ENCODE measurements around the gene CST5.
"Not testable (repeated sequence)": the region's sequence is repeated elsewhere in the genome, so short reads cannot be mapped to it uniquely, and the experiment has no call there.

The CST5 gene

DNA sequence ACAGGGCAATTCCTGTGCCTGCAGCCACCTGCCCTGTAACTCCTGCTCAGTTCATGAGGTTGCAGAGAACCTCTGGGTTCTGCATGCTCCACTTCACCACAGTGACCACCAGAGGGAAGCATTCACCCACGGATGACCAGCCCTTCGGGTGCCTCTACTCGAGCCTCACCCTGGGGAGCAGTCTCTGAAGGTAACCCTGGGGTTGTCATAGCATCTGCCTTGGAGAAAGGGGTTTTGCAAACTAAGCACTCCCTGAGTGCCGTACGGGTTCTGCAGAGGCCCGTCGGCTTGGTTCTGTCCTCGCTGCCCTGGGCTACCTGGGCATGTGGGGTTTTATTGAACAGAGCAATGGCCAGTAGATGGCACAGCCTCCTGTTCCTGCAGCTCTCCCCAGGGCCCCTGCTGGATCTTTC lies 10.2 kb upstream of the CST5 start:
- DNase-seq (ENCODE audit: low read depth) = peak; percentile 11

DNA sequence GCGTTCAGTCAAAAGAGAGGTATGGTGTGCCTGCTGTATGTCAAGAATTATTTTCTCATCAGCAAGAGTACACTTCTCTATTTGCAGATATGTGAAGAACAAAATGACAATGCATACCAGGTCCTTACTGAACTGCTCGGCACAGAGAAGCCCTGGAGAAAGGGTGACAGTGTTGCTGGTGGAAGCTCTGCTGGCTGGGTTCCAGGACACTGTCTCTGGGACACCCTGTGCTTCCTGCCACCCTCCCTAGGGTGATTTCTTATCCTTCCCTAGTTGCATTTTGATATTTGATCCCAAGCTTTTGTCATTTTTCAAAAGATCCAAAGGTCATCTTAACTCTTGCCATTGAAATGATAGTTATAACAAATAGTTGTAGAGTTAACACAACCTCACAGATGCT lies 8.3 kb upstream of the CST5 start:
- DNase-seq (ENCODE audit: low read depth) = no peak

DNA sequence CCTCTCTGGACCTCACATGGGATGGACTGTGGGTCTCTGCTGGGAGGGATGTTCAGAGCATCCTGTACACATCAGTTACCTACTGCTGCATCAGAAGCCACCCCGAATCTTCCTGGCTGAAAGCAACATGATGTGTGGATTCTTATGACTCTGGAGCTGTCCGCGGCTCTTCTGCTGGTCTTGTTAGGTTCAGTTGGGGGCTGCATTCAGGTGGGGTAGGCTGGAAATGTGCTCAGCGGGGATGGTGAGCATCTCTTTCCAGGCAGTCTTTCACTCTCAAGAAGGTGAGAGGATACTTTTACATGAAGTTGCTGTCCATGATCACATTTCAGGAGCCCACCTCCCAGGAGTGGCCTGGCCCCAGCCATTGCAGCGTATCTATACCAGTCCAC lies 5.2 kb upstream of the CST5 start:
- no peak for DNase-seq (ENCODE audit: low read depth)

DNA sequence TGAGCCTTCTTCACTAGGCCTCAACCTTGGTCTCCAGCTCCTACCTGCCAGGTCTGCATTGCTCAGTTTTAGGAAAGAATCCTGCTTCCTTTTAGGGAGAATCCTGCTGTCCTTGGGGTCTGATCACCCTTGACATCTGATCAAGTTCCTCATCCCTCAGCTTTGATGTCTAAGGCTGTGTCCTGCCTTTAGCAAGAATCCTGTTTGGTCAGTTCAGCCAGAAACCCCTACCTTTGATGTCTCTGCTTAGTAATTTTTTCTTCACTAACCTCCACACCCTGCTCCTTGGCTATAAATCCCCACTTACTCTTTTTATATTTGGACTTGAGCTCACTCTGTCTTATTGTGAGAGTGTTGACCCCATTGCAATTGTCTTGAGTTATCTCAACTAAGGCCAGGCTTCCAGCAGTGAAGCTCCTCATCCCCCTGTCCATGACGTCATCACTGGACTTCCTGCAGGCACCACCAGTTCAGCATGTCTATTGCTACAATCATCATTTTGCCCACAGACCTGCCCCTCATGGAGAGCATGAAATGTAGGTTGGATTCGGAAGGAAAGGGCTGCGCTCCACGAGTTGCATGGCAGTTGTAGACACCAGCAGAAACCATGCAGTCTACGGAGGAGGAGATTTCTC lies 4.7 kb upstream of the CST5 start:
- no peak for DNase-seq (ENCODE audit: low read depth)

DNA sequence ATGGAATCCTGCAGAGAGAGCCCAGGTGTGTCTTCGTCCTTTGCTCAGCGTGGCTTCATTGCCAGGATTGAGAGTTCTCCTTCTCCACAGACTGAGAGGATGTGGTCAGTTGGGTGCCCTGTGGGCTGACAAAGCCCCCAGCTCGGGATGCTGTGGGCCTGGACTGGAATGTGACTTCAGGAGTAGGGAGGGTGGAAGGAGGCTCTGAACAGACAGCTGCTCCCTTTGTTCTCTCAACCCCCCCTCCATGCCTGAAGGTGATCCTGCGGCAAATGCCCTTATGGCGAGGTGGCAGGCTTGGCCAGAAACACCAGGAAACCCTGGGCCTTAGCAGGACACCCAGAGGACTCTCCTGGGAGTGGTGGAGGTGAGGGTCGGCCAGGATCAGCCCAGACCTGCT lies 1.8 kb upstream of the CST5 start:
- no peak for DNase-seq (ENCODE audit: low read depth)

DNA sequence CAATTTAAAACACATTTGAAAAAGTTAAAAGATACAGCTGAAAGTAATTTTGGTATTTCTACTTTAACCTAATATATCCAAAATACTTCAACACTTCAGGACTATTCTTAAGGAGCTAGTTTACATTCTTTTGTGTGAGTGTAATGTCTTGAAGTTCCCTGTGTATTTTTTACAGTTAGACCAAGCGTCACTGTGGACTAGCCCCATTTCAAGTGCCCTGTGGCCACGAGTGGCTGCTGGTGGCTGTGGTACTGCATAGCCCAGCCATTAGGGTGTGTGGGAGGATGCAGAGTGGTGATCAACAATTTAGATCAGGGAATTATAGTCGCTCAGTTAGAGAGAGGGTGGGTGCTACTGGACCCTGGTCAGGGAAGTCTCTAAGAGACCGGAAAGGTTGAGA lies 869 bp upstream of the CST5 start:
- DNase-seq (ENCODE audit: low read depth) = no peak

DNA sequence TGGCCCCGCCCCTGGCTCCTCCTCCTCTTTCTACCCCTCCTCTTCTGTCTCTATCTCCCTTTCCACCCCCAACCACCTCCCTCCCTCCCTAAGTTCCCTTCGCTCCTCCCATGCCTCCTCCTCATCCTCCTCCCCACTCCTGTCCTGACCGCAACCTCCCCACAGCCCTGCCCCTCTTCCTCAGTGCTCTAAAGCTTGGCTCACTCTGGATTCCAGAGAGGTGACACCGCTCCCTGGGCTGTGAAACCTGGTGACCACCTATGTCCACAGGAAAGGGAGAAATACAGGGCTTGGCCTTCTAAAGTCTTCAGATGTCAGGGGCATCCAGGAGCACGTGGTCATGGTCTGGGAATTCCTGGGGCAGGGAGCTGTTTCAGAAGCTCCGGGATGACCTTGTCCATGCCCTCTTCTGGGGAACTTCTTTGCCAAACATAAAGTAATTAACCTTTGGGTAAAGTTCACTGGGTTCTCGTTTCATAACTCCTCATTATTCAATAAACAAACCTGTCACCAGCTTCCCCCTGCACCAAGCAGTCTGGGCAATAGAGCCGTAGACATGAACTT lies 345 bp upstream of the CST5 start:
- DNase-seq (ENCODE audit: low read depth) = no peak

DNA sequence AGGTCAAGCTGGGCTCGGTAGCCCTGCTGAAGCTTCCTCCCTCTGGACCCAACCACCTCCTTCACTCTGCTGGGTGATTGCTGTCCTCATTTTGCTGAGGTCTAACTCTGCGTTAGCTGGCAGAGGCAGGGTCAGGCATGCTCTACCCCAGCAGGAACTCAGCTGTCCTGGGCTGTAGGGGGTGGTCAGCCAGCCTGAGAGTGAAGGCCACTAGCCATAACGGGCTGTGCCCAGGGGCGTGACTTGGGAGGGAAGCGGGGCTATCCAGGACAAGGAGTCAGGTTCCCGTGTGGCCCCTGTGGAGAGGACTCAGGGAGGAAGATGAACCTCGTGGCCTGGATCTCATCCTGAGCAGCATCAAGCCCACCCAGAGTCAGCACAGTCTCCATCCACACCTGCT lies 761 bp downstream of the CST5 start:
- DNase-seq (ENCODE audit: low read depth) = no peak

DNA sequence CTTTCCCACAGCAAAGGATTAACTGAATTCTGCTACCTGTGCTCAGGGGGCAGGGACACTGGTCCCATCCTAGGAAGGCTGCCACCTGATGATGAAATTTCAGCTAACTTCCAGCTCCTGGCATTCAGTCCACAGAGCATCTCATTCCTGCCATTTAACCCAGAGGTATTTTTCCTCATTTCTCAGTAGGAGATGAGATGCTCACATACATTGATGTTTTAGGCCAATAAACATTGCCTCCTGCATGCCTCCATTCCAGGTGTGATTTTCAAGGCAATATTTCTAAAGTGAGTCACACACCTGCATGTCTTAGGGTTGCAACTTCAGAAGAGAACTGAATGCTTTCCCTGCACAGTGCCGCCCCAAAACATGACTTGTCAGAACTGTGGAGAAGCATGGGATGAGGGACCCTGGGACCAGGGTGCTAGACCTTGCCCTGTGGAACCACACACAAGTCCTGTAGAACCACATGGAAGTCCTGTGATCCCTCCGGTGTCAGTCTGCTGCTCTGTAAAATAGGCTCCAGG lies 1.5 kb downstream of the CST5 start:
- not testable (repeated sequence) for DNase-seq (ENCODE audit: low read depth)

DNA sequence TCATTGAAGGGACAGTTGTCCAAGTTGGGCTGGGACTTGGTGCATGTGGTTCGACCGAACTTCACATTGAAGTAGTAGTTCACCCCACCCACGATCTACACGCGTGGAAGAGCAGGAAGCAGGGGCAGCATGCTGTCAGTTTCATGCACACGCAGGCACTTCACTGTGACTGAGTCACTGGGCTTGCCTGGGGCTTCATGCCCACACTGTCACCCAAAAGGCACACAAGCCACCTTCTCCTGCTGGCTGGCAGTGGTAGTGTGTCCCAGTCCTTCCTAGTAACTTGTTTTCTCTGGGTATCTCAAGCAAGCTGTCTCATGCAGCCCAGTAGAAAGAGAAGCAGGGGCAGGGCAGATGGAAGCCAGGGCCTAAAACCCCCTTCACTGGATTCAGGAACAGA lies 2.0 kb downstream of the CST5 start:
- DNase-seq (ENCODE audit: low read depth) = no peak

DNA sequence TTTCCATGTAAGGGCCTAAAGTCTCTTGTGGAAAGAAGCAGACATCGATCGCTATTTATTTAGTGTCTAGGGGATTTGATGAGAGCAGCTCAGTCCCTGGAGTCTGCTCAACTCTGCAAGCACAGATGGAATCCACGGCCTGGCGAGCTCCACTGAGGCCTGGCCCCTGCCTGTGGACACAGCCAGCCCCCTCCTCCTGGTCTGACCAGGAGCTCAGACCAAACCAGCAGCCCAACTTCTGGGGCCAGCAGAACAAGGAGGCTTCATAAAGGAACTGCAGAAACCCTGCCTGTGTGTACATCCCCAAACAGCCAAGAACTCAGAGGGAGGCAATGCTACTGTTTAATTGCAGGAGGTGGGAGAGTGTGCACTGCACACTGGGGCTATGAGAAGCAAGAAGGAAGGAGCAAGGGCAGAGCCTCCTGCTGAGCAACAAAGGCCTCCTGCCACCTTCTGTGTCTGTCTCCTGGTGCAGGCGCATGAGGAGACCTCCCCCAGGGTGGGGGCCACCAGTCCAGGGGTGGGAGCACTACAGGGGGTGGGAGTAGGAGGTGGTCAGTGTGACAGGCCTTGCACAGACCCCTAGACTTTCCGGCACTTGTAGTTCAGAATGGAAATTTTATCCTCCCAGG lies 3.8 kb downstream of the CST5 start:
- no peak for DNase-seq (ENCODE audit: low read depth)

DNA sequence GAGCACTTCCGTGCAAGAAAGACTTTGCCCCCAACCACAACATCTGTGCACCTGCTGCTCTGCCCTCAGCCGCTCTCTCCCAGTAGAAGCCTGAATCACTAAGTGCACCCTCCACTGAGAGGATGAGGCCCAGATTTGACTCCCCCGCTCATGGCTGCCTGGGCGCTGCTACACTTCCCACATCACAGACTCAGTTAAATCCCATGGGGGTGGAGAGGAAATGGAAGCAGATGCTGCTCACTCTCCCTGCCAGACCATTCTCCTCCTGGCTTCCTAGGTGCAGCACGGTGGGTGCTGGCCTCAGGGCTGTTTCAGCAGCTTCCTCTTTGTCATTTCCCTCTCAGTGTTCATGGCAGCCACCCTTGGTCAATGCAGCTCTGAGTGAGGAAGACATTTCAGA lies 4.8 kb downstream of the CST5 start:
- DNase-seq (ENCODE audit: low read depth) = no peak

DNA sequence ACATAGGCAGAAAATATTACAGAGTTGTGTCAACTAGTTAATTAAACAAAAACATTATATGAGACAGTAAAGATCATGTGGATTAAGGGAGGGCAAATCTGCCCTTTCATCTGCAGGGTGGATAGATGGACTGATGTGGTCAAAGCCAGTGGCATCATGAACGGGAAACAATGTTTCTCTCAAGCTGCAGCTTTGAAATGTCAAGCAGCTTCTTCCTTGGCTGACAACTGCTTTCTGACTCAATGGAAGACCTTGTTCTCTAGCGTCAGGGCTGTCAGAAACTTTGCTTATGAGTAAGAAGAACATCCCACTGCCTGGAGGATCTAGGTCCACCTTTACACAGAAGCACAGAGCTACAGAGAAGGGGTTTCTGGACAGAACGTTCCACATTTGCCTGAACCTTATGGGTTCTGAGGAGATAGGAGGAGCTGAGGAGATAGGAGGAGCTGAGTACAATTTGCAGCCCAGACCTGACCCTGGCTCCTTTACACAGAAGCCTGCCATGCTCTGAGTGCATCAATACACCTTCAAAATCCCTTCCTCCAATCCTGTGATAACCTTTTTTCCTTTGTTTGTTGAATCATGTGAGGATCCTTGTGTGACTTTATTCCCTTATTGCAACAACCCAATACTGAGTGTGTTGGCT lies 6.1 kb downstream of the CST5 start:
- no peak for DNase-seq (ENCODE audit: low read depth)

DNA sequence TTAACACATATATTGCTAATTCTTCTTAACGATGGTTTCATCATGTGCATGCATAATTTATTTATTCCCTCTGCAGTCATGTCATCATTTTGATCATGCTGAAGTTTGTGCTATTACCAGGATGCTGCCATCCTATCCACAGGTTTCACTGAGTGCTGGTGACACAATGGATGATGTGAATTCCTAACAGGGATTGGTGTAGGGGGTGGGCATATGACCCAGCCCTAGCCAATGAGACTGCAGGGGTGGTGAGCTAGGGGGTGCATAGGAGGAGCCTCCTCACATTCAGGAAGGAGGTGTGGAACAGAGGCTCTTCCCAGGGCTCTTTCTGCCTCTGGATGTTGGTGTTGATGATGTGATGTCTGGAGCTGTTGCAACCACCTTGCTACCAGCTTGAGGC lies 7.5 kb downstream of the CST5 start:
- DNase-seq (ENCODE audit: low read depth) = no peak

DNA sequence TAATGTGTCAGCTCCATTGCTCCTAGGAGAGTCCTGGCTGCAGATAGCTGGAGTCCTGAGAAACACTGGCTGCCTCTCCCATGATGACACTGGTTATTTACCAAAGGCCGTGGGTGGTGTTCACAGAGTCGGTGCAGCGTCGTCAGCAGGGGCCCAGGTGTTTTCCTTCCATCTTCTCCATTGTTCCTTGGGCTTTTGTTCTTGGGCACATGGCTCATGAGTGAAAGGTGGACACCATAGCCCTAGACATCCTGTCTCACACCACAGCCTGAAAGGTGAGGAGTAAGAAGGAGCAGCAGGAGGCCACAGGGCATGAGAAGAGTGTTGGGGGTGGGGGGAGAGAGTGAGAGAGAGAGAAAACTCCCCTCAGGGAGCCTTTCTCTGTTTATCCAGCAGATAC lies 9.1 kb downstream of the CST5 start:
- DNase-seq (ENCODE audit: low read depth) = no peak

DNA sequence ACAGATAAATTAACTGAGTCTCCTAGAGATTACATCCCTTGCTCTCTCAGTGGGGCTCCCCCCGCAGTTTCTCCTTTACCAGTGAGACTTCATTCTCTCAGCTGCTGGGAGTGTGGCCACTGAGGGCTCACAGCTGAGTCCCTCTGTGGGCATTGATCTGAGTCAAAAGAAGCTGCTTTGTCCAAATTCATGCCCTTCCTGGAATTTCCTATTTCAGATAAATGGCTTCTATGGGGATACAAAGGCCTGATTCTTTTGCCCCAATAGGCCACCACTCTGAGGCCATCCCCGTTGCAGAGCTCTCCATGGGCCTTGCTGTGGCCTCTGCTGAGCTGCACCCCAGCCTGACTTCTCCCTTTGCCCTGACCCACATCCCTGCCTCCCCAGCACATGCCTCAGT lies 10.0 kb downstream of the CST5 start:
- no peak for DNase-seq (ENCODE audit: low read depth)

DNA sequence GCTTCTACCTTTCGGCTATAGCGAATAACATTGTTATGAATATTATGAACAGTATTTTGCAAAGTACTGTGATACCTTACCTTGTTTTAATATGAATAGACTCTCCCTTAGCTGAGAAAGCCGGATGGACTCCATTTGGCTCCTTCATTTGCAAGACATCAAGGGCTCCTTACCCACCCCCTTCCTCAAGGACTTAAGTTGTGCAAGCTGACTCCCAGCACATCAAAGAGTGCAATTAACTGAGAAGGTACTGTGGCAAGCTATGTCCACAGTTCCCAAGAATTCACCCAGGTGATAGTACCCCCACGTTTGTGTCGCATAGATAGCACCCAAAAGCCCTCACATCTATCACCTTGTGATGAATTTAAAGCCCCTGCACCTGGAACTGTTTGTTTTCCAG lies 11.2 kb downstream of the CST5 start:
- DNase-seq (ENCODE audit: low read depth) = no peak

DNA sequence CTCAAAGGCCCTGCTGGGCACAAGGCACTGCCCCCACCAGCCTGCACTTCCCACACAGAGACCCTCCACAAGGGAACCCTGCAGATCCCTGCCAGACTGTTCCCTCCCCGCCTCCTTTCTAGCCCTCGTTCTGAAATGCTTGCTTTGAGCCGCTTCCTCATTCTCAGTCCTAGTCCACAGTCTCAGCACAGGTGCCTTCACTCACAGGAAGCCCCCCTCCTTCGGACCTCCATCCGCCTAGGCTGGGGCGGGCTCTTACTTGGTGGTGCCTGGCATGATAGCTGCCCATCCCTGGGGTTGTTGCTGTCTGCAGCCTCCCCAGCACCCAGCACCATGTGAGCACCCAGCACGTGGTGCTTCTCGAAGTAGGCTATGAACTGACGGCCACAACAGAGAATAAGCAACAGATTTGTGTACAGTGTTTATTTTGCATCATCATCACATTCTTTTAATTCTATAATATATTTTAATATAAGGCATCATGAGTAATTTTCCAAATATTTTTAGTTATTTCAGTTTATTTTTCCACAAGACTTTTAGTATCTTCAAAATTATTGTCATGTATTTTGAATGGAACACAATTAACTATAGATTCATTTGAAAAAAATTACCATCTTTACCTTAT lies 12.3 kb downstream of the CST5 start:
- no peak for DNase-seq (ENCODE audit: low read depth)

DNA sequence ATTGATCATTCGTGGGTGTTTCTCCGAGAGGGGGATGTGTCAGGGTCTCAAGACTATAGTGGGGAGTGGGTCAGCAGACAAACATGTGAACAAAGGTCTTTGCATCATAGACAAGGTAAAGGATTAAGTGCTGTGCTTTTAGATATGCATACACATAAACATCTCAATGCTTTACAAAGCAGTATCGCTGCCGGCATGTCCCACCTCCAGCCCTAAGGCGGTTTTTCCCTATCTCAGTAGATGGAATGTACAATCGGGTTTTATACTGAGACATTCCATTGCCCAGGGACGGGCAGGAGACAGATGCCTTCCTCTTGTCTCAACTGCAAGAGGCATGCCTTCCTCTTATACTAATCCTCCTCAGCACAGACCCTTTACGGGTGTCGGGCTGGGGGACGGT lies 18.8 kb downstream of the CST5 start:
- not testable (repeated sequence) for DNase-seq (ENCODE audit: low read depth)

DNA sequence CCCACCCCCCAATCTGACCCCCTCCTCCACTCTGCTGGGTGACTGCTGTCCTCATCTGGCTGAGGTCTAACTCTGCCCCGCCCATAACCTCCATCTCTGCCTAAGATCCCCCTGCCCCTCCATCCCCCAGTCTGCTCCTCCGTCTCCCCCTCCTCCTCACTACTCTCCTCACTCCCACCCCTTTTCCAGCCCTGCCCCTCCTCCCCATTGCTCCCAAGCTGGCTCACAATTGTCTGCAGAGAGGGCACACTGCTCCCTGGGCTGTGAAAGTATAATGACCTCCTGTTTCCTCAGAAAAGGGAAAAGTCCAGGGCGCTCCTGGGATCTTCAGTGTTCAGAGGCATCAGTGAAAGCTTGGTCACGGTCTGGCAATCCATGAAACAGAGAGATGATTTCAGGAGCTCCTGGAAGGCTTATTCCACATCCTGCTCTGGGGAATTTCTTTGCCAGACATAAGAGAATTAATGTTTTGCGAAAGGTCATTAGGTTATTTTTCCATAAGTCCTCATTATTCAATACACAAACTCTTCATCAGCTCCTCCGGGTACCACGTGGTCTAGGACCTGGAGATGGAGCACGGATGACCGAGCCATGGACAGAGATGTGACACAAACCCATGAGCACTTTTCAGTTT lies 21.5 kb downstream of the CST5 start:
- no peak for DNase-seq (ENCODE audit: low read depth)

DNA sequence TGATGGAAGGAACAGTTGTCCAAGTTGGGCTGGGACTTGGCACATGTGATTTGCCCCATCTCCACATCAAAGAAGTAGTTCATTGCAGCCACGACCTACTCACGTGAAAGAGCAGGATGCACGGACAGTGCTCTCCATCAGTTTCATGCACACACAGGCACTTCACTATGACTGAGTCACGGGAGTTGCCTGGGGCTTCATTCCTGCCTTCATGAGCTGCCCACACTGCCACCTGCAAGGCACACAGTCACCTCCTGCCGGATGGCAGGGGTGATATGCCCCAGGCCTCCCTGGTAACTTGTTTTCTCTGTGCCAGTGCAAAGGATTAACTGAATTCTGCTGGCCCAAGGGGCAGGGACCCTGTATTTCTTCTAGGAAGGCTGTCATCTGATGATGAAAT lies 22.8 kb downstream of the CST5 start:
- no peak for DNase-seq (ENCODE audit: low read depth)

DNA sequence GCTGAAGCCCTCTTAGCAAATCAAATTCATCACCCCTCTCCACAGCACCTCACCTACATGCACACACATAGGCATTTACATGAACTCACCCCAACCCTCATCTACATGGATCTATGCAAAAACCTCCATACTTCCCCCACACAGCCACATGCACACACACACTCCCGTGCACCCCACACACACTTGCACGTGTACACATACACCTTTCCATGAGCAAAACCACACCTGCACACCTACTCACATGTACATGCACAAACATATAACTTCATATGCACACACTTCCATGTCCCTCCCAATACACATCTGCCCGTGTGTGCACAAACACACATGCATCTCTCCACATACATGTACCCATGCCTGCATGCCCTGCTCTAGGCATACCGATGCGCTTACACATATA lies 23.3 kb downstream of the CST5 start:
- no peak for DNase-seq (ENCODE audit: low read depth)

All from HS-5 (cell line).